ENCODE data around the gene CHRDL2.

GRCh38 chr11:74685905-74686304 lies 45.3 kb downstream of the CHRDL2 start:
- TF ChIP-seq POLR2A (IDR thresholded peaks at IDR 0.05) (no peak), POLR2AphosphoS5 (IDR thresholded peaks at IDR 0.05) (no peak), CTCF (IDR thresholded peaks at IDR 0.05) (no peak)
